Neural progenitor cell (in vitro differentiated cells): ENCODE measurements around the gene LDLRAD4. TPM values are rescaled to one million over a fixed set of nuclear protein-coding genes. Genes with fewer than 3 reads are reported as not detected.

Experiments used
- DNase-seq: peaks from one replicate; pipeline ENCODE4 v3.0.0-alpha.2; 2016; ENCODE audit warnings: low spot score
- H2AFZ ChIP-seq: fragments of 200-600 bp; sonication (generic); replicated peaks from 2 replicates; pipeline ENCODE4 v1.6.1; 2016; ENCODE audit warnings: antibody characterized with exemption
- H3F3A ChIP-seq: fragments of 200-600 bp; sonication (generic); 2 replicates; pipeline ENCODE4 v1.6.1; 2016; ENCODE audit warnings: antibody characterized with exemption, low read depth
- H3K27ac ChIP-seq: fragments of 200-600 bp; sonication (generic); 2 replicates; pipeline ENCODE4 v1.5.1; 2016; ENCODE audit warnings: mild to moderate bottlenecking
- H3K27me3 ChIP-seq: fragments of 200-600 bp; sonication (generic); 2 replicates; pipeline ENCODE4 v1.6.1; 2016; ENCODE audit warnings: mild to moderate bottlenecking, moderate library complexity
- H3K36me3 ChIP-seq: fragments of 200-600 bp; sonication (generic); 2 replicates; pipeline ENCODE4 v1.5.1; 2016
- H3K4me1 ChIP-seq: fragments of 200-600 bp; sonication (generic); 2 replicates; pipeline ENCODE4 v1.6.1; 2016; ENCODE audit warnings: mixed run types
- H3K4me2 ChIP-seq: fragments of 200-600 bp; sonication (generic); 2 replicates; pipeline ENCODE4 v1.6.1; 2016
- H3K4me3 ChIP-seq: fragments of 200-600 bp; sonication (generic); 2 replicates; pipeline ENCODE4 v1.5.1; 2016
- H3K79me2 ChIP-seq: fragments of 200-600 bp; sonication (generic); 2 replicates; pipeline ENCODE4 v1.6.1; 2016; ENCODE audit warnings: low read depth
- H3K9ac ChIP-seq: fragments of 200-600 bp; sonication (generic); 2 replicates; pipeline ENCODE4 v1.6.1; 2016
- H3K9me3 ChIP-seq: fragments of 200-600 bp; sonication (generic); 2 replicates; pipeline ENCODE4 v1.5.1; 2016; ENCODE audit warnings: low read depth
- H4K20me1 ChIP-seq: fragments of 200-600 bp; sonication (generic); 2 replicates; pipeline ENCODE4 v1.6.1; 2016; ENCODE audit warnings: low read depth
- H3K27ac Mint-ChIP-seq: 3 replicates; pipeline ENCODE4 v1.8.0; 2021; ENCODE audit warnings: mixed read lengths
- H3K27me3 Mint-ChIP-seq: 2 replicates; pipeline ENCODE4 v1.8.0; 2022; ENCODE audit warnings: low read depth, mild to moderate bottlenecking, inconsistent platforms, moderate library complexity, mixed read lengths; ENCODE audit not compliant: insufficient read depth
- H3K36me3 Mint-ChIP-seq: 3 replicates; pipeline ENCODE4 v1.8.0; 2021; ENCODE audit warnings: mixed read lengths
- H3K4me1 Mint-ChIP-seq: 3 replicates; pipeline ENCODE4 v1.8.0; 2021; ENCODE audit warnings: mixed read lengths
- H3K4me3 Mint-ChIP-seq: 3 replicates; pipeline ENCODE4 v1.8.0; 2021; ENCODE audit warnings: mild to moderate bottlenecking, moderate library complexity, mixed read lengths
- H3K9me3 Mint-ChIP-seq: 3 replicates; pipeline ENCODE4 v1.8.0; 2020; ENCODE audit warnings: mixed read lengths
- EZH2 ChIP-seq: fragments of 200-600 bp; sonication (generic); IDR thresholded peaks from 2 replicates; pipeline ENCODE4 v1.6.1; 2017; ENCODE audit warnings: antibody characterized with exemption, mild to moderate bottlenecking, moderate library complexity
- EZH2phosphoT487 ChIP-seq: fragments of 200-600 bp; sonication (generic); IDR thresholded peaks from 2 replicates; pipeline ENCODE4 v1.6.1; 2017; ENCODE audit warnings: antibody characterized with exemption
- total RNA-seq: library from RNA; depleted of rRNA; stranded (reverse); fragments of >200 nt; gene quantifications from 2 replicates; pipeline ENCODE4 v1.2.3, GENCODE V29; 2015; ENCODE audit warnings: low replicate concordance
- TF ChIP-seq, protein P1 (sequence below): fragments of 200-600 bp; sonication (generic); IDR thresholded peaks from 2 replicates; pipeline ENCODE4 v1.5.1; 2017; ENCODE audit warnings: antibody characterized with exemption, mild to moderate bottlenecking

LDLRAD4 gene
- total RNA-seq, 1 donor from 2014 or later = 0.65 TPM

DNA sequence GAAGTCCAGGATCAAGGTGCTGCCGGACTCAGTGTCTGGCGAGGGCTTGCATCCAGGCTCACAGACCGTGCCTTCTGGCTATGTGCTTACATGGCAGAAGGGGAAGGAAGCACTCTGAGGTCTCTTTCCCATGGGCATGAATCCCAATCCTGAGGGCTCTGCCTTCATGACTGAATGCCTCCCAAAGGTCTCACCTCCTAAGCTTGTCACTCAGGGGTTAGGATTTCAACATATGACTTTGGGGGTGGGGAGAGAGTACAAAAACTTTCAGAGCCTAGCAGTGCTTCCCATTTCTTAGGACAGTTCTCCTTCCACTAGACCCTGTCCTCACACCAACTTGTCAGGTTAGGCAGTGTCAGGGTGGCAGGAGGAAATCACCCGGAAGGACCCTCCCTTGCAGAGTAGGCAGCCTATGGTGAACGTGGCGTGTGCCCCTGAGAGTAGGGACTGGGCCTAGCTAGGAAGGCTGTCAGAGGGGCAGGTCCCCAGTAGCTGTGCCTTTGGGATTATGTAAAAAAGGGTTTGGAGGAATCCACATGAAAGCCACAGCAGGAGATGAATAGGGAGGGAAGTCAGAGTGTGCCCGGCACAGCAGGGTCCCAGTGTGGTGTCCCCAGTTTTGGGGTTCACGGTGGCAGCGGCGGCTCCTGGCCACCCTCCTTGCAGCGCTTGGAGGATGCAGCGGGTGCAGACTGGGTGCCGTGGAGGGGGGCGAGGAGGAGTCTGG is 233.3 kb downstream of the LDLRAD4 start:
- Histone ChIP-seq H3K9ac (no peak overlapping the region), H3K4me1 (peaks cover 21% of the 10 kb centered on the region), H3K27ac (no peak overlapping the region), H3F3A (peaks cover 11% of the 10 kb centered on the region), H3K79me2 (no peaks in the 10 kb centered on the region), H3K27me3 (peaks cover 79% of the 10 kb centered on the region), H3K4me3 (no peak overlapping the region), H4K20me1 (peaks cover 8% of the 10 kb centered on the region), H3K4me2 (peak overlapping the region; percentile 3), H2AFZ (no peak overlapping the region), H3K36me3 (no peaks in the 10 kb centered on the region), H3K9me3 (no peaks in the 10 kb centered on the region)
- no peak for TF ChIP-seq EZH2phosphoT487
- peak; percentile 37 for DNase-seq
- H3K9me3 Mint-ChIP-seq = no peaks in the 10 kb centered on the region
- H3K27me3 Mint-ChIP-seq = peaks cover 11% of the 10 kb centered on the region
- H3K4me3 Mint-ChIP-seq = no peak overlapping the region
- no peaks in the 10 kb centered on the region for H3K36me3 Mint-ChIP-seq
- H3K27ac Mint-ChIP-seq = no peak overlapping the region
- peaks cover 37% of the 10 kb centered on the region for H3K4me1 Mint-ChIP-seq

DNA sequence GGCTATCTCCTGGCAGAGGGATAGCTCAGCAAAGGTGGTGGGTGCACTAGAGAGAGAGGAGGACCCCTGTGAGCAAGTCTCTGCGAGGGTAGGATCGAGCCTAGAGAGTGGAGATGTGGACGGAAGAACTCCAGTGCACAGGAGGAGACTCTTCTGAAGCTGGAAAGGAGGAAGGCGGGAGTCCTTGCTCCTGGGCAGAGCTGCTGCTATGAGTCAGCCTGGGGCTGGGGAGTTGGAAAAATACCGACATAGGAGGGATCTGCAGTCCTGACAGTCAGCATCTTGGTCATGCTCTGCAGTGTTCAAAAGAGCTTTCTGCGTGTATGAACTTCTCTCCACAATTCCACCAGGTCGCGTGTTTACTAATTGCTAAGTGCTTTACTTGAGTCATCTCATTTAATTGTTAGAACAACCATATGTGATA is 233.8 kb downstream of the LDLRAD4 start:
- Histone ChIP-seq H3K36me3 (no peaks in the 10 kb centered on the region), H3K27ac (no peak overlapping the region), H3K9ac (no peak overlapping the region), H3F3A (peaks cover 9% of the 10 kb centered on the region), H4K20me1 (peaks cover 2% of the 10 kb centered on the region), H3K4me2 (peak overlapping the region; percentile 3), H3K4me1 (peaks cover 15% of the 10 kb centered on the region), H2AFZ (no peak overlapping the region), H3K9me3 (no peaks in the 10 kb centered on the region), H3K79me2 (no peaks in the 10 kb centered on the region), H3K27me3 (peaks cover 73% of the 10 kb centered on the region), H3K4me3 (no peak overlapping the region)
- Mint-ChIP-seq H3K9me3 (no peaks in the 10 kb centered on the region), H3K27ac (peak overlapping the region; percentile 27), H3K4me3 (peak overlapping the region; percentile 39), H3K27me3 (peaks cover 11% of the 10 kb centered on the region), H3K4me1 (peaks cover 37% of the 10 kb centered on the region), H3K36me3 (no peaks in the 10 kb centered on the region)
- TF ChIP-seq, protein P1, sequence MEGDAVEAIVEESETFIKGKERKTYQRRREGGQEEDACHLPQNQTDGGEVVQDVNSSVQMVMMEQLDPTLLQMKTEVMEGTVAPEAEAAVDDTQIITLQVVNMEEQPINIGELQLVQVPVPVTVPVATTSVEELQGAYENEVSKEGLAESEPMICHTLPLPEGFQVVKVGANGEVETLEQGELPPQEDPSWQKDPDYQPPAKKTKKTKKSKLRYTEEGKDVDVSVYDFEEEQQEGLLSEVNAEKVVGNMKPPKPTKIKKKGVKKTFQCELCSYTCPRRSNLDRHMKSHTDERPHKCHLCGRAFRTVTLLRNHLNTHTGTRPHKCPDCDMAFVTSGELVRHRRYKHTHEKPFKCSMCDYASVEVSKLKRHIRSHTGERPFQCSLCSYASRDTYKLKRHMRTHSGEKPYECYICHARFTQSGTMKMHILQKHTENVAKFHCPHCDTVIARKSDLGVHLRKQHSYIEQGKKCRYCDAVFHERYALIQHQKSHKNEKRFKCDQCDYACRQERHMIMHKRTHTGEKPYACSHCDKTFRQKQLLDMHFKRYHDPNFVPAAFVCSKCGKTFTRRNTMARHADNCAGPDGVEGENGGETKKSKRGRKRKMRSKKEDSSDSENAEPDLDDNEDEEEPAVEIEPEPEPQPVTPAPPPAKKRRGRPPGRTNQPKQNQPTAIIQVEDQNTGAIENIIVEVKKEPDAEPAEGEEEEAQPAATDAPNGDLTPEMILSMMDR = no peak
- TF ChIP-seq EZH2phosphoT487 = no peak
- DNase-seq = peak; percentile 15

DNA sequence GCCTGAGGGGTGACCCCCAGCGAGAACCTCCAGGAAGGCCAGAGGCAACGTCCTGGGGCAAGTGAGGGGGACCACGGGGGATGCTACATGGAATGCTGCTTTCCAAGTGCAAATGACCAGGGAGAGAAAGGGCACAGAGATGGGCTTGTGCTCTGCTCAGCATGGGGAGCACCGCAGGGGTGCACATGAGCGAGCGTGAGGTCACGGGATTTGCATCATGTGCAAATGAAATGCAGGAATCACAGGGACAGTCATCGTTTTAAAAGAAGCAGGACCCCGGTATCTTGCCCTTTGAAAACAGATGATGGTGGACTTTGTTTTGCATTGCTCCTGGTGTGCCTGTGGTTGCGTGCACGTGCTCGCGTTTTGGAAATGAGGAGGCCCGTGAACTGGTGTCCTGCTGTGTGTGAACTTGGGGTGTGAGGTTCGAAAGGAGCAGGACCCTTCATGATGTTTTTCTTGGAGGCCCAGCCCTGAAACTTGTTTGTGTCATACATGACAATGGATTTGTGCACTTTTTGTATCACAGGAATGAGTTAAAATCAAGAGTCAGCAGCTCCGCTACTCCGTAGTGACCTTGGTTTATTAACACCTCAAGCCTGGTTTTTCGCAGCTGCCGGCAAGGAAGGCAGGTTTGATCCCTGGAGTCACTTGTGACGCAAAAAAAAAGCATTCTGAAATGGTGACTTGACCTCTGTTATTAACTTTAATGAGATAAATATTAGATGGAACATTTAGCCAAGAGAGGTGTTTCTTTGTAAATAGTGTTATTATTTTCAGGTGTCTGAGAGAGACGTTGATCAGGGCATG is 234.5 kb downstream of the LDLRAD4 start:
- peaks cover 9% of the 10 kb centered on the region for H3K4me1 ChIP-seq
- no peak overlapping the region for H3K4me2 ChIP-seq
- H3K27me3 Mint-ChIP-seq = peaks cover 13% of the 10 kb centered on the region

More for the DNA sequence above, 234.5 kb downstream of the LDLRAD4 start:
- no peak for DNase-seq
- Histone ChIP-seq H3K79me2 (no peaks in the 10 kb centered on the region), H3K27me3 (peaks cover 66% of the 10 kb centered on the region), H3F3A (peaks cover 3% of the 10 kb centered on the region), H4K20me1 (no peaks in the 10 kb centered on the region), H3K27ac (no peak overlapping the region), H2AFZ (no peak overlapping the region), H3K9ac (no peak overlapping the region), H3K4me3 (no peak overlapping the region), H3K36me3 (no peaks in the 10 kb centered on the region), H3K9me3 (no peaks in the 10 kb centered on the region)
- TF ChIP-seq EZH2phosphoT487 = no peak
- TF ChIP-seq EZH2 = no peak
- TF ChIP-seq, protein P1 = no peak
- H3K4me3 Mint-ChIP-seq = peak overlapping the region; percentile 39
- peaks cover 37% of the 10 kb centered on the region for H3K4me1 Mint-ChIP-seq
- peak overlapping the region; percentile 69 for H3K27ac Mint-ChIP-seq
- peaks cover 4% of the 10 kb centered on the region for H3K36me3 Mint-ChIP-seq
- peaks cover 4% of the 10 kb centered on the region for H3K9me3 Mint-ChIP-seq
